Keratinocyte (primary cell): ENCODE data around the gene BTBD6.
"Not testable (repeated sequence)": the region's sequence is repeated elsewhere in the genome, so short reads cannot be mapped to it uniquely, and the experiment has no call there.

Source experiments
- EZH2 ChIP-seq: IDR thresholded peaks from one replicate; pipeline ENCODE4 v1.6.1; 2012; ENCODE audit warnings: inconsistent platforms, mild to moderate bottlenecking, low read length, moderate library complexity
- TF ChIP-seq, protein P1 (sequence below), 3 experiments: IDR thresholded peaks in 1 of 3; conservative IDR thresholded peaks in 1 of 3; optimal IDR thresholded peaks in 1 of 3; 2 replicates in 2 of 3; 3 replicates in 1 of 3; pipeline versions ENCODE3 to v1.5.1; 2011; ENCODE audit warnings: low read length in 3 of 3, mild to moderate bottlenecking in 3 of 3, moderate library complexity in 2 of 3, control low read depth in 1 of 3, inconsistent platforms in 1 of 3; ENCODE audit not compliant: insufficient read depth in 2 of 3; ENCODE audit errors: extremely low read depth in 1 of 3

DNA sequence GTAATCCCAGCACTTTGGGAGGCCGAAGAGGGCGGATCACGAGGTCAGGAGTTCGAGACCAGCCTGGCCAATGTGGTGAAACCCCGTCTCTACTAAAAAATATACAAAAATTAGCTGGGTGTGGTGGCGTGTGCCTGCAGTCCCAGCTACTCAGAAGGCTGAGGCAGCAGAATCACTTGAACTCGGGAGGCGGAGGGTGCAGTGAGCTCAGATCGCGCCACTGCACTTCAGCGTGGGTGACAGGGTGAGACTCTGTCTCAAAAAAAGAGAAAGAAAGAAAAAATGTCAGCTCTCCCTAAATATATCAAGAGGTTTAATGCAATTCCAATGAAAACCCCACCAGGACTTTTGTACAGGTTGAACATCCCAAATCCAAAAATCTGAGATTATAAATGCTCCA is 49.0 kb downstream of the BTBD6 start:
- TF ChIP-seq, protein P1, sequence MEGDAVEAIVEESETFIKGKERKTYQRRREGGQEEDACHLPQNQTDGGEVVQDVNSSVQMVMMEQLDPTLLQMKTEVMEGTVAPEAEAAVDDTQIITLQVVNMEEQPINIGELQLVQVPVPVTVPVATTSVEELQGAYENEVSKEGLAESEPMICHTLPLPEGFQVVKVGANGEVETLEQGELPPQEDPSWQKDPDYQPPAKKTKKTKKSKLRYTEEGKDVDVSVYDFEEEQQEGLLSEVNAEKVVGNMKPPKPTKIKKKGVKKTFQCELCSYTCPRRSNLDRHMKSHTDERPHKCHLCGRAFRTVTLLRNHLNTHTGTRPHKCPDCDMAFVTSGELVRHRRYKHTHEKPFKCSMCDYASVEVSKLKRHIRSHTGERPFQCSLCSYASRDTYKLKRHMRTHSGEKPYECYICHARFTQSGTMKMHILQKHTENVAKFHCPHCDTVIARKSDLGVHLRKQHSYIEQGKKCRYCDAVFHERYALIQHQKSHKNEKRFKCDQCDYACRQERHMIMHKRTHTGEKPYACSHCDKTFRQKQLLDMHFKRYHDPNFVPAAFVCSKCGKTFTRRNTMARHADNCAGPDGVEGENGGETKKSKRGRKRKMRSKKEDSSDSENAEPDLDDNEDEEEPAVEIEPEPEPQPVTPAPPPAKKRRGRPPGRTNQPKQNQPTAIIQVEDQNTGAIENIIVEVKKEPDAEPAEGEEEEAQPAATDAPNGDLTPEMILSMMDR (optimal IDR thresholded peaks at IDR 0.05 in 1 of 3, IDR thresholded peaks at IDR 0.05 in 1 of 3, conservative IDR thresholded peaks at IDR 0.05 in 1 of 3; ENCODE audit: extremely low read depth in 1 of 3, insufficient read depth in 2 of 3, low read length in 3 of 3), result not testable (repeated sequence)
- not testable (repeated sequence) for TF ChIP-seq EZH2
